HepG2 (cell line): Measurements from ENCODE around the gene CCL2. TPM values are rescaled to one million over a fixed set of nuclear protein-coding genes. Genes with fewer than 3 reads are reported as not detected.

Source experiments
- ATAC-seq: fragments of 200-7000 bp; cut with Tn5 transposase; 3 replicates; pipeline ENCODE4 v1.9.1; 2020; ENCODE audit warnings: mild to moderate bottlenecking, moderate library complexity
- BruUV-seq: library from RNA; stranded (reverse); fragments of 400-500 nt; replicated peaks from 2 replicates; lab custom pipeline; 2021; lab: Mats Ljungman, UMichigan
- CTCF ChIA-PET: fragments of 300-600 bp; formaldehyde crosslinking; extraction: SDS; loops from one replicate; lab custom pipeline; 2021; ENCODE audit warnings: low total read pairs, inconsistent platforms, low intra/inter-chr PET ratio; lab: Yijun Ruan, JAX
- POLR2A ChIA-PET: fragments of 350-600 bp; sonication (Branson Sonifier 250); formaldehyde crosslinking; loops from one replicate; lab custom pipeline; 2020; ENCODE audit warnings: antibody characterized with exemption, inconsistent platforms; lab: Yijun Ruan, JAX
- DNase-seq: peaks from one replicate; pipeline ENCODE4 v3.0.0-alpha.2; 2015; ENCODE audit warnings: low spot score
- FAIRE-seq: peaks from 3 replicates; lab custom pipeline; 2011; peaks lifted over from hg19 to GRCh38; lab: Jason Lieb, UNC
- H2AFZ ChIP-seq: one replicate; pipeline ENCODE4 v1.6.1; 2011; ENCODE audit warnings: low read length, inconsistent platforms
- H3K27ac ChIP-seq: fragments of 300-600 bp; 3 replicates; pipeline ENCODE4 v1.8.0; 2011; ENCODE audit warnings: mixed run types, mild to moderate bottlenecking, mixed read lengths, low read length, inconsistent platforms; ENCODE audit not compliant: insufficient read depth; ENCODE audit errors: extremely low read length
- H3K27me3 ChIP-seq, 2 experiments: fragments of 200-600 bp in 1 of 2; 2 replicates in 1 of 2; 3 replicates in 1 of 2; pipeline versions ENCODE4 v1.6.0 to v1.8.0; 2011; ENCODE audit warnings: low read length in 2 of 2, mild to moderate bottlenecking in 2 of 2, moderate library complexity in 2 of 2, inconsistent platforms in 1 of 2; ENCODE audit not compliant: insufficient read depth in 2 of 2, control insufficient read depth in 1 of 2
- H3K36me3 ChIP-seq, 2 experiments: fragments of 200-600 bp in 1 of 2; replicated peaks in 1 of 2; 2 replicates in 1 of 2; 3 replicates in 1 of 2; pipeline versions ENCODE4 v1.5.1 to v1.8.0; 2011; ENCODE audit warnings: low read length in 2 of 2, inconsistent platforms in 1 of 2; ENCODE audit not compliant: insufficient read depth in 2 of 2, control insufficient read depth in 1 of 2
- H3K4me1 ChIP-seq: 2 replicates; pipeline ENCODE4 v1.5.1; 2012; ENCODE audit warnings: low read length, inconsistent platforms; ENCODE audit not compliant: insufficient read depth
- H3K4me2 ChIP-seq: 2 replicates; pipeline ENCODE4 v1.6.0; 2011; ENCODE audit warnings: low read depth, low read length, inconsistent platforms
- H3K4me3 ChIP-seq, 3 experiments: fragments of 200-600 bp in 1 of 3; sonication (generic), shearing (Covaris generic) in 1 of 3; replicated peaks in 1 of 3; 2 replicates each; pipeline ENCODE4 v1.5.1; 2011 to 2016; ENCODE audit warnings: low read length in 3 of 3, inconsistent platforms in 2 of 3, low read depth in 2 of 3, mild to moderate bottlenecking in 2 of 3, control low read depth in 1 of 3, mixed read lengths in 1 of 3; ENCODE audit not compliant: insufficient read depth in 1 of 3
- H3K79me2 ChIP-seq: one replicate; pipeline ENCODE4 v1.6.1; 2011; ENCODE audit warnings: low read length, inconsistent platforms; ENCODE audit not compliant: insufficient read depth
- H3K9ac ChIP-seq: 2 replicates; pipeline ENCODE4 v1.6.0; 2011; ENCODE audit warnings: mild to moderate bottlenecking, low read depth, low read length, inconsistent platforms; ENCODE audit not compliant: insufficient read depth
- H3K9me3 ChIP-seq: 2 replicates; pipeline ENCODE4 v1.5.1; 2012; ENCODE audit warnings: mild to moderate bottlenecking, low read length
- H4K20me1 ChIP-seq: 2 replicates; pipeline ENCODE4 v1.6.0; 2011; ENCODE audit warnings: inconsistent platforms, mild to moderate bottlenecking, low read length, moderate library complexity; ENCODE audit not compliant: insufficient read depth
- ASH2L ChIP-seq: fragments of 300-600, 200-600 bp; sonication (generic); IDR thresholded peaks from 2 replicates; pipeline ENCODE4 v1.7.0; 2017; ENCODE audit warnings: low read depth, mild to moderate bottlenecking, moderate library complexity, mixed read lengths, low read length; ENCODE audit not compliant: insufficient read length
- BRD4 ChIP-seq: sonication (generic); formaldehyde crosslinking; IDR thresholded peaks from 2 replicates; pipeline ENCODE4 v1.4.0; 2020; ENCODE audit warnings: missing genetic modification reagents
- ELF3 ChIP-seq: IDR thresholded peaks from 2 replicates; pipeline ENCODE4 v1.6.1; 2016; ENCODE audit warnings: missing genetic modification reagents, missing compliant biosample characterization
- GABPA ChIP-seq, 2 experiments: IDR thresholded peaks; 2 replicates each; pipeline ENCODE4 v1.6.1; 2011 to 2016; ENCODE audit warnings: low read depth in 2 of 2, low read length in 1 of 2, missing biosample characterization in 1 of 2, missing genetic modification characterization in 1 of 2
- HCFC1 ChIP-seq: fragments of 150-350 bp; IDR thresholded peaks from 2 replicates; pipeline ENCODE4 v1.6.1; 2014; ENCODE audit warnings: low read depth, low read length
- JARID2 ChIP-seq: sonication (generic); formaldehyde crosslinking; IDR thresholded peaks from 2 replicates; pipeline ENCODE4 v1.8.1; 2023; ENCODE audit warnings: missing genetic modification reagents, inconsistent platforms; ENCODE audit not compliant: insufficient replicate concordance
- SIN3B ChIP-seq: fragments of 150-350 bp; IDR thresholded peaks from 2 replicates; pipeline ENCODE4 v1.6.1; 2014; ENCODE audit warnings: low read length
- SMYD3 ChIP-seq: sonication (generic); formaldehyde crosslinking; IDR thresholded peaks from 2 replicates; pipeline ENCODE4 v1.8.1; 2023; ENCODE audit warnings: mild to moderate bottlenecking, missing genetic modification reagents
- SOX13 ChIP-seq, 3 experiments: fragments of 450-650 bp in 1 of 3; sonication (generic) in 1 of 3; formaldehyde crosslinking in 1 of 3; IDR thresholded peaks in 2 of 3; conservative IDR thresholded peaks in 1 of 3; 2 replicates each; pipeline versions ENCODE4 v1.5.0 to v1.6.1; 2016 to 2020; ENCODE audit warnings: antibody characterized with exemption in 1 of 3, mild to moderate bottlenecking in 1 of 3, missing compliant biosample characterization in 1 of 3, missing genetic modification reagents in 1 of 3, moderate library complexity in 1 of 3
- XBP1 ChIP-seq: sonication (generic); formaldehyde crosslinking; IDR thresholded peaks from 2 replicates; pipeline ENCODE4 v1.5.0; 2020; ENCODE audit warnings: missing genetic modification reagents
- ZHX2 ChIP-seq, 2 experiments: sonication (generic) in 1 of 2; formaldehyde crosslinking in 1 of 2; IDR thresholded peaks; 2 replicates each; pipeline versions ENCODE4 v1.6.1 to v1.9.0; 2014 to 2022; ENCODE audit warnings: antibody characterized with exemption in 1 of 2, borderline replicate concordance in 1 of 2, inconsistent platforms in 1 of 2, low read depth in 1 of 2, missing genetic modification reagents in 1 of 2
- ZNF263 ChIP-seq: sonication (generic); formaldehyde crosslinking; IDR thresholded peaks from 2 replicates; pipeline ENCODE4 v1.4.0; 2020; ENCODE audit warnings: missing genetic modification reagents
- ZNF329 ChIP-seq: sonication (generic); formaldehyde crosslinking; IDR thresholded peaks from 2 replicates; pipeline ENCODE4 v1.9.0; 2021; ENCODE audit warnings: low read depth, mild to moderate bottlenecking, missing genetic modification reagents
- ZNF354B ChIP-seq: sonication (generic); formaldehyde crosslinking; IDR thresholded peaks from 2 replicates; pipeline ENCODE4 v1.8.0; 2022; ENCODE audit warnings: mild to moderate bottlenecking, missing genetic modification reagents
- ZNF468 ChIP-seq: sonication (generic); formaldehyde crosslinking; IDR thresholded peaks from 2 replicates; pipeline ENCODE4 v1.8.0; 2022; ENCODE audit warnings: mild to moderate bottlenecking, moderate library complexity, missing genetic modification reagents
- ZNF790 ChIP-seq: sonication (generic); formaldehyde crosslinking; IDR thresholded peaks from 2 replicates; pipeline ENCODE4 v1.8.0; 2022; ENCODE audit warnings: missing genetic modification reagents, mild to moderate bottlenecking, borderline replicate concordance
- WGBS: methylation state at CpG from one replicate; pipeline ENCODE4 v1.1.6; 2017; ENCODE audit warnings: low lambda C conversion rate; 5-methylcytosine and 5-hydroxymethylcytosine counted together
- in situ Hi-C: cut with HindIII; loops from 2 replicates; pipeline ENCODE4 v1.10.0; 2017; ENCODE audit warnings: low pct_unique_long_range_greater_than_20kb; ENCODE audit not compliant: extremely low pct_ligation_motif_present
- intact Hi-C: fragments of 100-400 bp; cut with micrococcal nuclease; formaldehyde crosslinking; loops from one replicate; pipeline ENCODE4 v1.10.0; 2022; ENCODE audit not compliant: unreplicated experiment
- polyA plus RNA-seq, 8 experiments: library from polyadenylated mRNA; depleted of rRNA in 3 of 8; stranded (reverse) in 7 of 8; unstranded in 1 of 8; fragments of >200 nt; fragmentation: Illumina TruSeq in 4 of 8; extraction: Trizol in 4 of 8; gene quantifications; 2 replicates each; pipeline versions ENCODE4 v1.2.1 to v1.2.3, GENCODE V29; 2011 to 2016; ENCODE audit warnings: low read depth in 4 of 8, missing spikeins in 1 of 8, mixed read lengths in 1 of 8; ENCODE audit not compliant: insufficient read depth in 1 of 8
- total RNA-seq, 5 experiments: library from RNA; depleted of rRNA; stranded (reverse); fragments of >200 nt; fragmentation: Illumina TruSeq; extraction: Trizol; gene quantifications; 2 replicates each; pipeline ENCODE4 v1.2.3, GENCODE V29; 2016; ENCODE audit warnings: low read depth in 1 of 5
- TF ChIP-seq, protein P1 (sequence below): IDR thresholded peaks from 2 replicates; pipeline ENCODE4 v1.6.1; 2016; ENCODE audit warnings: control low read depth

The CCL2 gene
- total and polyA plus RNA-seq, 2 of the 13 experiments (the other 11 are each of a cell fraction or from before 2014, with no cell fraction given) = not detected

DNA sequence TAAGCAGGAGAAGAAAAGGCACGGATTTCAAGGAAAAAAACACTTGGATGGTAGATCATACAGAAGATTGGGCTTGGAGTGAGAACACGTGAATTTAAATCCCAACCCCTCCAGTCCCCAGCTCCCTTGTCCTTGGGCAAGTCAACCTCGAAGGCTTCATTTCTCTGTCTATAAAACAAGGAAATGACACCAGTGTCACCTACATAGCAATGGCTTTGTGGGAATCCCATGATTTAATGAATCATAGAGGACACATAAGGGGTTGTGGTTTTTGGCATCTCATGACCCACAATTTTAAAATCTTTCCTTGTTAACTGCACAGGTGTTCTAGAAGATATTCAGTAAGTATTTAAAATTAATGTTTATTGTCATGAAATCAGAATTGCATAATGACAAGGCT is 8.2 kb upstream of the CCL2 start:
- no TSS peak for BruUV-seq
- 3% methylated on average over 3 of the region's 3 CpGs for WGBS
- in situ Hi-C loops = no loop called here

More for the DNA sequence above, 8.2 kb upstream of the CCL2 start:
- H4K20me1 ChIP-seq = no peaks in the 10 kb centered on the region
- no peak for TF ChIP-seq ZNF354B (CRISPR knock-in tag)
- TF ChIP-seq ZNF790 (CRISPR knock-in tag) = no peak
- TF ChIP-seq ZNF468 (CRISPR knock-in tag) = no peak
- TF ChIP-seq BRD4 (CRISPR knock-in tag) = no peak
- TF ChIP-seq, protein P1, sequence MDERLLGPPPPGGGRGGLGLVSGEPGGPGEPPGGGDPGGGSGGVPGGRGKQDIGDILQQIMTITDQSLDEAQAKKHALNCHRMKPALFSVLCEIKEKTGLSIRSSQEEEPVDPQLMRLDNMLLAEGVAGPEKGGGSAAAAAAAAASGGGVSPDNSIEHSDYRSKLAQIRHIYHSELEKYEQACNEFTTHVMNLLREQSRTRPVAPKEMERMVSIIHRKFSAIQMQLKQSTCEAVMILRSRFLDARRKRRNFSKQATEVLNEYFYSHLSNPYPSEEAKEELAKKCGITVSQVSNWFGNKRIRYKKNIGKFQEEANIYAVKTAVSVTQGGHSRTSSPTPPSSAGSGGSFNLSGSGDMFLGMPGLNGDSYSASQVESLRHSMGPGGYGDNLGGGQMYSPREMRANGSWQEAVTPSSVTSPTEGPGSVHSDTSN = no peak
- TF ChIP-seq HCFC1 = no peak
- no peak for TF ChIP-seq XBP1 (CRISPR knock-in tag)
- no peak for TF ChIP-seq JARID2 (CRISPR knock-in tag)
- no peak for TF ChIP-seq SMYD3 (CRISPR knock-in tag)
- TF ChIP-seq SOX13 (IDR thresholded peaks at IDR 0.05) = no peak
- no peak for TF ChIP-seq SOX13 (CRISPR knock-in tag; conservative IDR thresholded peaks at IDR 0.05 in 1 of 2, IDR thresholded peaks at IDR 0.05 in 1 of 2)
- TF ChIP-seq SIN3B = no peak
- no peak for TF ChIP-seq ZNF263 (CRISPR knock-in tag)
- no peak for TF ChIP-seq ZNF329
- TF ChIP-seq ELF3 (CRISPR knock-in tag) = no peak
- no peak for TF ChIP-seq ASH2L
- no peak for TF ChIP-seq ZHX2 (IDR thresholded peaks at IDR 0.05; ENCODE audit: low read depth)
- no peak for TF ChIP-seq ZHX2 (CRISPR knock-in tag; IDR thresholded peaks at IDR 0.05; ENCODE audit: borderline replicate concordance)
- no peak for TF ChIP-seq GABPA (IDR thresholded peaks at IDR 0.05; ENCODE audit: low read depth, low read length)
- TF ChIP-seq GABPA (CRISPR knock-in tag; IDR thresholded peaks at IDR 0.05; ENCODE audit: low read depth) = no peak
- H3K4me2 ChIP-seq = no peak overlapping the region
- no peak overlapping the region for H3K4me3 ChIP-seq
- DNase-seq (no peak), ATAC-seq (no peak), FAIRE-seq (no peak)
- intact Hi-C loops = no loop called here
- CTCF ChIA-PET = no interaction called here
- H3K9ac ChIP-seq = no peak overlapping the region
- no peaks in the 10 kb centered on the region for H3K4me1 ChIP-seq
- no peak overlapping the region for H2AFZ ChIP-seq
- no peaks in the 10 kb centered on the region for H3K36me3 ChIP-seq
- no peak overlapping the region for H3K27ac ChIP-seq
- H3K9me3 ChIP-seq = no peaks in the 10 kb centered on the region
- H3K27me3 ChIP-seq = no peaks in the 10 kb centered on the region; a peak in 1 of 5 replicates
- POLR2A ChIA-PET = no interaction called here
- no peaks in the 10 kb centered on the region for H3K79me2 ChIP-seq
